HEK293 (cell line): ENCODE measurements around the gene EMC6.

Experiments used
- CTCF ChIA-PET: fragments of 350-600 bp; formaldehyde crosslinking; extraction: SDS; loops from one replicate; lab custom pipeline; 2021; ENCODE audit warnings: antibody characterized with exemption; lab: Yijun Ruan, JAX
- POLR2A ChIA-PET: fragments of 300-600 bp; formaldehyde crosslinking; extraction: SDS; loops from one replicate; lab custom pipeline; 2020; ENCODE audit warnings: antibody characterized with exemption, inconsistent platforms; lab: Yijun Ruan, JAX
- H3K27ac ChIP-seq: fragments of 200-500 bp; sonication (Bioruptor generic); 2 replicates; pipeline ENCODE4 v1.5.1; 2014; ENCODE audit warnings: low read depth, low read length, control low read depth, inconsistent platforms; ENCODE audit errors: extremely low read depth
- H3K36me3 ChIP-seq, 2 experiments: fragments of 200-500 bp in 1 of 2; sonication (Bioruptor generic) in 1 of 2; 1 replicate in 1 of 2; 2 replicates in 1 of 2; pipeline ENCODE4 v1.5.1; 2014 to 2017; ENCODE audit warnings: inconsistent platforms in 2 of 2, low read length in 2 of 2; ENCODE audit not compliant: control insufficient read depth in 2 of 2, insufficient read depth in 1 of 2
- H3K4me1 ChIP-seq: fragments of 200-500 bp; sonication (Bioruptor generic); 2 replicates; pipeline ENCODE4 v1.5.1; 2014; ENCODE audit warnings: mild to moderate bottlenecking, low read length, inconsistent platforms; ENCODE audit not compliant: control insufficient read depth, insufficient read depth
- H3K4me3 ChIP-seq: 2 replicates; pipeline ENCODE4 v1.5.1; 2011; ENCODE audit warnings: low read depth, mild to moderate bottlenecking, control low read depth, low read length, moderate library complexity
- H3K9me3 ChIP-seq: fragments of 200-500 bp; sonication (Bioruptor generic); 2 replicates; pipeline ENCODE4 v1.5.1; 2014; ENCODE audit warnings: low read depth, low read length, inconsistent platforms; ENCODE audit not compliant: control insufficient read depth, insufficient read depth
- AEBP2 ChIP-seq: fragments of 450-650 bp; formaldehyde crosslinking; IDR thresholded peaks from 2 replicates; pipeline ENCODE4 v1.5.1; 2016; ENCODE audit warnings: missing biosample characterization, missing genetic modification characterization, borderline replicate concordance
- BCL6B ChIP-seq: fragments of 450-650 bp; formaldehyde crosslinking; IDR thresholded peaks from 2 replicates; pipeline ENCODE4 v1.5.1; 2017; ENCODE audit warnings: missing biosample characterization, missing genetic modification characterization
- CTCF ChIP-seq: fragments of 450-650 bp; formaldehyde crosslinking; IDR thresholded peaks from 2 replicates; pipeline ENCODE4 v1.5.1; 2016; ENCODE audit warnings: missing biosample characterization, missing genetic modification characterization
- KLF1 ChIP-seq: fragments of 450-650 bp; formaldehyde crosslinking; IDR thresholded peaks from 2 replicates; pipeline ENCODE4 v1.5.1; 2016; ENCODE audit warnings: missing biosample characterization, missing genetic modification characterization
- KLF7 ChIP-seq: fragments of 450-650 bp; formaldehyde crosslinking; IDR thresholded peaks from 2 replicates; pipeline ENCODE4 v1.5.1; 2016; ENCODE audit warnings: missing biosample characterization, missing genetic modification characterization, borderline replicate concordance
- KLF9 ChIP-seq: fragments of 450-650 bp; formaldehyde crosslinking; IDR thresholded peaks from 2 replicates; pipeline ENCODE4 v1.5.1; 2016; ENCODE audit warnings: missing biosample characterization, missing genetic modification characterization, low read depth
- PRDM1 ChIP-seq: fragments of 450-650 bp; formaldehyde crosslinking; IDR thresholded peaks from 2 replicates; pipeline ENCODE4; 2016; ENCODE audit warnings: missing biosample characterization, missing genetic modification characterization
- PRDM10 ChIP-seq: fragments of 450-650 bp; formaldehyde crosslinking; IDR thresholded peaks from 2 replicates; pipeline ENCODE4 v1.5.1; 2016; ENCODE audit warnings: missing biosample characterization, missing genetic modification characterization
- SALL2 ChIP-seq: fragments of 450-650 bp; formaldehyde crosslinking; IDR thresholded peaks from 2 replicates; pipeline ENCODE4 v1.5.0; 2017; ENCODE audit warnings: missing biosample characterization, mild to moderate bottlenecking, missing genetic modification characterization, borderline replicate concordance
- SCRT1 ChIP-seq: fragments of 450-650 bp; formaldehyde crosslinking; IDR thresholded peaks from 2 replicates; pipeline ENCODE4 v1.5.1; 2016; ENCODE audit warnings: missing biosample characterization, missing genetic modification characterization, borderline replicate concordance
- ZBTB17 ChIP-seq: fragments of 450-650 bp; formaldehyde crosslinking; IDR thresholded peaks from 2 replicates; pipeline ENCODE4 v1.5.1; 2016; ENCODE audit warnings: missing biosample characterization, missing genetic modification characterization
- ZBTB44 ChIP-seq: fragments of 450-650 bp; IDR thresholded peaks from 2 replicates; pipeline ENCODE4 v1.5.1; 2018; ENCODE audit warnings: missing biosample characterization, mild to moderate bottlenecking, missing genetic modification characterization
- ZNF112 ChIP-seq: fragments of 450-650 bp; formaldehyde crosslinking; IDR thresholded peaks from 2 replicates; pipeline ENCODE4 v1.5.0; 2017; ENCODE audit warnings: missing biosample characterization, missing genetic modification characterization
- ZNF133 ChIP-seq: fragments of 450-650 bp; formaldehyde crosslinking; IDR thresholded peaks from 2 replicates; pipeline ENCODE4 v1.5.1; 2016; ENCODE audit warnings: missing biosample characterization, missing genetic modification characterization
- ZNF223 ChIP-seq: fragments of 450-650 bp; formaldehyde crosslinking; IDR thresholded peaks from 2 replicates; pipeline ENCODE4 v1.5.1; 2016; ENCODE audit warnings: missing biosample characterization, missing genetic modification characterization
- ZNF362 ChIP-seq: fragments of 450-650 bp; formaldehyde crosslinking; IDR thresholded peaks from 2 replicates; pipeline ENCODE4 v1.5.1; 2016; ENCODE audit warnings: missing biosample characterization, missing genetic modification characterization
- ZNF513 ChIP-seq: fragments of 450-650 bp; IDR thresholded peaks from 2 replicates; pipeline ENCODE4 v1.5.1; 2018; ENCODE audit warnings: missing biosample characterization, missing genetic modification characterization
- ZNF580 ChIP-seq: fragments of 450-650 bp; formaldehyde crosslinking; IDR thresholded peaks from 2 replicates; pipeline ENCODE4 v1.5.1; 2016; ENCODE audit warnings: missing biosample characterization, missing genetic modification characterization
- ZNF624 ChIP-seq: fragments of 450-650 bp; formaldehyde crosslinking; IDR thresholded peaks from 2 replicates; pipeline ENCODE4 v1.5.1; 2017; ENCODE audit warnings: missing biosample characterization, missing genetic modification characterization
- ZNF792 ChIP-seq: fragments of 450-650 bp; formaldehyde crosslinking; IDR thresholded peaks from 2 replicates; pipeline ENCODE4 v1.5.1; 2016; ENCODE audit warnings: missing biosample characterization, missing genetic modification characterization

Gene EMC6

GRCh38 chr17:3708366-3708765, 39.8 kb downstream of the EMC6 start:
- ChIA-PET POLR2A (interaction anchor here (1.1 kb wide), 1 partner anchor 8 kb away, joined by 3 read pairs; no protein-coding TSS in a partner anchor), CTCF (no interaction called here)
- no peak overlapping the region for H3K4me3 ChIP-seq
- TF ChIP-seq KLF9 (tag by site-specific recombination) (no peak), SCRT1 (tag by site-specific recombination) (no peak), AEBP2 (tag by site-specific recombination) (no peak), ZNF513 (no peak), ZBTB44 (tag by site-specific recombination) (no peak), KLF7 (tag by site-specific recombination) (no peak), ZNF112 (no peak), SALL2 (no peak), ZNF792 (tag by site-specific recombination) (no peak), KLF1 (tag by site-specific recombination) (no peak), ZNF624 (tag by site-specific recombination) (no peak), CTCF (tag by site-specific recombination) (no peak), ZNF223 (no peak), ZNF580 (no peak), BCL6B (tag by site-specific recombination) (no peak)
- TF ChIP-seq, all 188 proteins: peak for 0
- Histone ChIP-seq H3K27ac (no peak overlapping the region), H3K4me1 (no peaks in the 10 kb centered on the region; the same call in 1 of the 2 replicates), H3K9me3 (no peaks in the 10 kb centered on the region), H3K36me3 (peaks cover 16 to 20% of the 10 kb centered on the region in 2 experiments)

- ChIA-PET CTCF (interaction anchor here (0.6 kb wide), 1 partner anchor 26 kb away, joined by 3 read pairs; no protein-coding TSS in a partner anchor), POLR2A (interaction anchor here (0.6 to 1.4 kb wide), 4 partner anchors 12 to 1145 kb away, joined by 3 to 4 read pairs (median 4); partner anchors contain the start of genes CTNS, HASPIN, SHPK and TAX1BP3)
- no peaks in the 10 kb centered on the region for H3K9me3 ChIP-seq
Observed at GRCh38 chr17:3710951-3711383, 42.4 kb downstream of the EMC6 start.

More at GRCh38 chr17:3710951-3711383, 42.4 kb downstream of the EMC6 start:
- no peaks in the 10 kb centered on the region; the same call in 1 of the 2 replicates for H3K4me1 ChIP-seq
- peak; percentile 50; the same call in 1 of the 2 replicates for TF ChIP-seq PRDM1 (tag by site-specific recombination)
- TF ChIP-seq ZBTB17 (tag by site-specific recombination), result peak; percentile 38; the same call in 1 of the 2 replicates
- peak; percentile 70; the same call in 1 of the 2 replicates for TF ChIP-seq ZNF362 (tag by site-specific recombination)
- no peak for TF ChIP-seq ZNF792 (tag by site-specific recombination)
- TF ChIP-seq PRDM10 (tag by site-specific recombination), result peak; percentile 55
- no peak for TF ChIP-seq ZNF133 (tag by site-specific recombination)
- H3K27ac ChIP-seq, result no peak overlapping the region
- H3K4me3 ChIP-seq, result no peak overlapping the region
- H3K36me3 ChIP-seq, result peaks cover 32 to 34% of the 10 kb centered on the region in 2 experiments
